ENCODE results near the gene PALM. TPM values are rescaled to one million over a fixed set of nuclear protein-coding genes. Genes with fewer than 3 reads are reported as not detected.
"Not testable (repeated sequence)": the region's sequence is repeated elsewhere in the genome, so short reads cannot be mapped to it uniquely, and the experiment has no call there.

PALM gene
- total RNA-seq, 4 donors from 2014 or later = 19.4 to 45.4 (median 24.2) TPM

DNA sequence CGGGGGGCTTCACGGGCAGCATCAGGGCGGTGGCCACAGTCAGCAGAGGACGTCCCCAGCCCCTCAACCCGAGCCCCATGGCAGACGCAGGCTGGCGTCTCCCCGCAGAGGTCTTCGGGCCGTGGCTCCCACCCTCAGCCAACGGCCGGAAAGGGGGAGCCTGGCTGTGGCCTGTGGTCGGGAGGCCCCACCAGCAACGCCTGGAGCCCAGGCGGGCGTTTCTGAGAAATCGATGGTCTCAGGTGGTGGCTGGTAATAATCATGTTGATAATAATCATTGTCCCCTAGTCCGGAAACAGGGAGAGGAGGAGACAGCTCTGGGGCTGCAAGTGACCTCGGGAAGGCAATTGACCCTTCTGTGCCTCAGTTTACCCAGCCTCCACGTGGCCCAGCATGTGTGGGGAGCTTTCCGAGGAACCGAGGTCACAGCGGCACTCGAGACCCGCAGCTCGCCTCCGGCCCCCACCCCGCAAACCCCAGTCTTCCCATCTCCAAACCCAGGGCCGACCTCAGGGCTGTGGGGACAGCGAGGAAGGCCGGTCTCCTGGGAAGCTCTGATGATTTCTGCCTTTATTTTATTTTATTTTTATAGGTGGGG is 13.3 kb upstream of the PALM start, which contains the start of gene PRSS57:
Gene PRSS57 (minus strand): TSS at position 101 of the 598 bp plus-strand sequence. CDS start 22 bp downstream, at position 79.
- TF ChIP-seq, protein P1, sequence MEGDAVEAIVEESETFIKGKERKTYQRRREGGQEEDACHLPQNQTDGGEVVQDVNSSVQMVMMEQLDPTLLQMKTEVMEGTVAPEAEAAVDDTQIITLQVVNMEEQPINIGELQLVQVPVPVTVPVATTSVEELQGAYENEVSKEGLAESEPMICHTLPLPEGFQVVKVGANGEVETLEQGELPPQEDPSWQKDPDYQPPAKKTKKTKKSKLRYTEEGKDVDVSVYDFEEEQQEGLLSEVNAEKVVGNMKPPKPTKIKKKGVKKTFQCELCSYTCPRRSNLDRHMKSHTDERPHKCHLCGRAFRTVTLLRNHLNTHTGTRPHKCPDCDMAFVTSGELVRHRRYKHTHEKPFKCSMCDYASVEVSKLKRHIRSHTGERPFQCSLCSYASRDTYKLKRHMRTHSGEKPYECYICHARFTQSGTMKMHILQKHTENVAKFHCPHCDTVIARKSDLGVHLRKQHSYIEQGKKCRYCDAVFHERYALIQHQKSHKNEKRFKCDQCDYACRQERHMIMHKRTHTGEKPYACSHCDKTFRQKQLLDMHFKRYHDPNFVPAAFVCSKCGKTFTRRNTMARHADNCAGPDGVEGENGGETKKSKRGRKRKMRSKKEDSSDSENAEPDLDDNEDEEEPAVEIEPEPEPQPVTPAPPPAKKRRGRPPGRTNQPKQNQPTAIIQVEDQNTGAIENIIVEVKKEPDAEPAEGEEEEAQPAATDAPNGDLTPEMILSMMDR (IDR thresholded peaks at IDR 0.05) = no peak
- no peak for TF ChIP-seq POLR2A (IDR thresholded peaks at IDR 0.05)
- no peak for TF ChIP-seq POLR2AphosphoS5 (IDR thresholded peaks at IDR 0.05)
- TF ChIP-seq EP300 (IDR thresholded peaks at IDR 0.05) = no peak
- H3K9me3 ChIP-seq = no peaks in the 10 kb centered on the region
- H3K36me3 ChIP-seq = no peaks in the 10 kb centered on the region
- peaks cover 13% of the 10 kb centered on the region for H3K27me3 ChIP-seq
- no peak within 1 kb of the TSS for H3K27ac ChIP-seq
- no peak for DNase-seq (ENCODE audit: low spot score in 2 of 2)
- no peak within 1 kb of the TSS for H3K4me3 ChIP-seq
- 74% methylated on average over 13 of the region's 31 CpGs for WGBS
- H3K4me1 ChIP-seq = no peaks in the 10 kb centered on the region

DNA sequence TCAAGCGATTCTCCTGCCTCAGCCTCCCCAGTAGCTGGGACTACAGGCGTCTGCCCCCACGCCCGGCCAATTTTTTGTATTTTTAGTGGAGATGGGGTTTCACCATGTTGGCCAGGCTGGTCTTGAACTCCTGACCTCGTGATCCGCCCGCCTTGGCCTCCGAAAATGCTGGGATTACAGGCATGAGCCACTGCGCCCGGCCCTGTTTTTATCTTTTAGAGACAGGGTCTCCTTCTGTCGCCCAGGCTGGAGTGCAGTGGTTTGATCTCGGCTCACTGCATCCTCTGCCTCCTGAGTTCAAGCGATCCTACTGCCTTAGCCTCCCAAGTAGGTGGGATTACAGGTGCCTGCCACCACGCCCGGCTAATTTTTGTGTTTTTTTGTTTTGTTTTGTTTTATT is 10.2 kb upstream of the PALM start:
- not testable (repeated sequence) for H3K9me3 ChIP-seq; H3K27ac ChIP-seq; H3K4me1 ChIP-seq; DNase-seq (ENCODE audit: low spot score in 2 of 2); H3K36me3 ChIP-seq; H3K4me3 ChIP-seq
- peaks cover 13% of the 10 kb centered on the region for H3K27me3 ChIP-seq
- 92% methylated on average over 15 of the region's 15 CpGs for WGBS

DNA sequence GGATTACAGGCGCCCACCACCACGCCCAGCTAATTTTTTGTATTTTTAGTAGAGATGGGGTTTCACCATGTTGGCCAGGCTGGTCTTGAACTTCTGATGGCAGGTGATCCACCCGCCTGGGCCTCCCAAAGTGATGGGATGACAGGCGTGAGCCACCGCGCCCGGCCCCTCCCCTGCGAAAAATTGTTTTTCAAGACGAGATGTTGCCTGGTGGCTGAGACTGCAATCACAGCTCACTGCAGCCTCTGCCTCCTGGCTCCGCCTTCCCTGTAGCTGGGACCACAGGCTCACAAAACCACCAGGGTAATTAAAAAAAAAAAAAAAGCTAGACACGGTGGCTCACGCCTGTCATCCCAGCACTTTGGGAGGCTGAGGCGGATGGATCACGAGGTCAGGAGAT is 8.8 kb upstream of the PALM start:
- WGBS = 78% methylated on average over 14 of the region's 14 CpGs
- H3K4me3 ChIP-seq; H3K9me3 ChIP-seq; H3K27ac ChIP-seq; H3K36me3 ChIP-seq; DNase-seq (ENCODE audit: low spot score in 2 of 2): not testable (repeated sequence)
- H3K27me3 ChIP-seq = peaks cover 12% of the 10 kb centered on the region
- H3K4me1 ChIP-seq = peaks cover 13% of the 10 kb centered on the region

DNA sequence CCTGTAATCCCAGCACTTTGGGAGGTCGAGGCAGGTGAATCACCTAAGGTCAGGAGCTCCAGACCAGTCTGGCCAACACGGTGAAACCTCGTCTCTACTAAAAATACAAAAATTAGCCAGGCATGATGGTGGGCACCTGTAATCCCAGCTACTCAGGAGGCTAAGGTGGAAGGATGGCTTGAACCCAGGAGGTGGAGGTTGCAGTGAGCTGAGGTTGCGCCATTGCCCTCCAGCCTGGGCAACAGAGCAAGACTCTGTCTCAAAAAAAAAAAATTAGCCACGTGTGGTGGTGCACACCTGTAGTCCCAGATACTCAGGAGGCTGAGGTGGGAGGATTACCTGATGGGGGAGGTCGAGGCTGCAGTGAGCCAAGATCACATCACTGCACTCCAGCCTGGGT is 5.9 kb upstream of the PALM start:
- DNase-seq (ENCODE audit: low spot score in 2 of 2); H3K27me3 ChIP-seq; H3K36me3 ChIP-seq; H3K4me3 ChIP-seq; H3K27ac ChIP-seq; H3K9me3 ChIP-seq: not testable (repeated sequence)
- WGBS = 83% methylated on average over 6 of the region's 6 CpGs
- H3K4me1 ChIP-seq = peaks cover 17% of the 10 kb centered on the region

DNA sequence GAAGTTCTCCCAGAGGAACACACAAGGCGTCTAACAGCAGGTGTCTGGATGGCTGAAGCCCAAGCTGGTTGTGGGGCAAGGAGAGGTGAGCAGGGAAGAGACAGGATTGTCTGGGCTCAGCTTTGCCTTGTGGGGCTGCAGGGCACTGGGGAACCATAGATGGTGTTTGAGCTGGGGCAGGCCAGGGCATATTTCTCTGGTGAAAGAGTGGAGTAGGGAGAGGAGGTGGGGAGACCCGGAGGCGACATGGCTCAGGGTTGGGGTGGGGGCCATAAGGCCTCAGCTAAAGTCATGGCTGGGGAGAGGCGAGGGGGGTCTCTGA is 5.4 kb upstream of the PALM start:
- no peak for DNase-seq (ENCODE audit: low spot score in 2 of 2)
- Histone ChIP-seq H3K4me1 (peaks cover 21% of the 10 kb centered on the region), H3K36me3 (no peaks in the 10 kb centered on the region), H3K27ac (no peak overlapping the region), H3K9me3 (no peaks in the 10 kb centered on the region), H3K4me3 (peak overlapping the region; percentile 11), H3K27me3 (no peaks in the 10 kb centered on the region)
- 26% methylated on average over 4 of the region's 4 CpGs for WGBS
- TF ChIP-seq POLR2A (IDR thresholded peaks at IDR 0.05) (no peak), EP300 (IDR thresholded peaks at IDR 0.05) (no peak), POLR2AphosphoS5 (IDR thresholded peaks at IDR 0.05) (no peak)
- TF ChIP-seq, protein P1 (IDR thresholded peaks at IDR 0.05) = no peak

DNA sequence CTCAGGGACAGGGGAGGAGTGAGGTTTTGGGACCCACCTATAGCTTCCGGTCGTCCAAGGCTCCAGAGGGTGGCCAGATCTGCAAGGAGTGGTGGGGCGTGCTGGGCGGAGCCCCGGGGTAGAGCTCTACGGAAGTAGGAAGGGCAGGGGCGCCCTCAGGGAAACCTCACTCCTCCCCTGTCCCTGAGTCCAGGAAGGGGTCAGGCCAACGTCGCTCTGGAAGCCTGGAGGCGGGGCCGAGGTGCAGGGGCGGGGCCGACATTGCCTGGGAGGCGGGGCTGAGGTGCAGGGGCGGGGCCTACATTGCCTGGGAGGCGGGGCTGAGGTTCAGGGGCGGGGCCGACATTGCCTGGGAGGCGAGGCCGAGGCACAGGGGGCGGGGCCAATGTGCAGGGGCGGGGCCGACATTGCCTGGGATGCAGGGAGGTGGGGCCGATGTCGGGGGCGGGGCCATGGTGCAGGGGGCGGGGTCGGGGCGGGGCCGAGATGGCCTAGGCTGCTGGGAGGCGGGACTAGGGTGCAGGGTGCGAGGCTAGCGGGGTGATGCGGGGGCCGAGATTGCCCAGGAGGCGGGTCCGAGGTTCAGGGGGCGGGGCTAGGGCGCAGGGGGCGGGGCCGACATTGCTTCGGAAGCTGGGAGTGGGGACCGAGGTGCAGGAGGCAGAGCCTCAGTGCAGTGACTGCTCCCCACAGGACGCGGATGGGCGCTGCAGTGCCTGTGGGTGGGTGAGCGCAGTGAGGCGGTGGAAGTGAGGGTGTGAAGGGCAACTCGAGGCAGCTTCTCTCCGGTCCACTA is 4.9 kb upstream of the PALM start:
- Histone ChIP-seq H3K27ac (no peak overlapping the region), H3K9me3 (no peaks in the 10 kb centered on the region), H3K4me3 (peak overlapping the region; percentile 11), H3K36me3 (no peaks in the 10 kb centered on the region), H3K4me1 (peaks cover 23% of the 10 kb centered on the region), H3K27me3 (no peaks in the 10 kb centered on the region)
- WGBS = 10% methylated on average over 29 of the region's 50 CpGs
- peak in 1 of 2 donors; percentile 91 for DNase-seq (ENCODE audit: low spot score in 2 of 2)
- TF ChIP-seq POLR2A (IDR thresholded peaks at IDR 0.05) (no peak), POLR2AphosphoS5 (IDR thresholded peaks at IDR 0.05) (no peak), EP300 (IDR thresholded peaks at IDR 0.05) (no peak)
- TF ChIP-seq, protein P1 (IDR thresholded peaks at IDR 0.05) = no peak

DNA sequence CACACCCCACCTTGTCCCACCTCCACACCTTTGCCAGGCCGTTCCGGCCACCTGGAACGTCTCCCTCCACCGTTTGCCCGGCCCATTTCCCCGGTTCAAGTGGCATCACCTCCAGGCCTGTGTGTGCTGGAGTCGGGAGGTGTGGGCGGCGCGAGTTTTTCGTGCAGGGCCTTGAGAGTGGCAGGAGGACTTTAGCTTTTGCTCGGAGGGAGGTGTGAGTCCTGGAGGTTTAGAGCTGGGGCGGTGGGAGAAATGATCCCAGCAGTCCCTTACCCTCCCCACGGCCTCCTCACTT is 4.3 kb upstream of the PALM start:
- Histone ChIP-seq H3K27me3 (peaks cover 5% of the 10 kb centered on the region), H3K27ac (no peak overlapping the region), H3K36me3 (no peaks in the 10 kb centered on the region), H3K4me1 (peaks cover 27% of the 10 kb centered on the region), H3K9me3 (no peaks in the 10 kb centered on the region), H3K4me3 (no peak overlapping the region)
- TF ChIP-seq, protein P1 (IDR thresholded peaks at IDR 0.05) = no peak
- TF ChIP-seq POLR2A (IDR thresholded peaks at IDR 0.05) (no peak), POLR2AphosphoS5 (IDR thresholded peaks at IDR 0.05) (no peak), EP300 (IDR thresholded peaks at IDR 0.05) (no peak)
- no peak for DNase-seq (ENCODE audit: low spot score in 2 of 2)
- WGBS = 44% methylated on average over 14 of the region's 14 CpGs

Data from suprapubic skin (tissue), 4 donors.